Dermis microvascular lymphatic vessel endothelial cell (primary cell): Measurements from ENCODE around the gene PTCH1. TPM values are rescaled to one million over a fixed set of nuclear protein-coding genes. Genes with fewer than 3 reads are reported as not detected.

ENCODE experiments used
- DNase-seq, 2 donors: peaks; one replicate each; pipeline versions ENCODE4 v3.0.0 to v3.0.0-alpha.2; 2010; ENCODE audit warnings: low read depth in 2 of 2
- total RNA-seq: library from RNA; depleted of rRNA; stranded (reverse); fragments of >200 nt; gene quantifications from 2 replicates; pipeline ENCODE4 v1.2.1, GENCODE V29; 2014

The PTCH1 gene
- 2.6 and 3.3 TPM in 2 replicates for total RNA-seq

- peak in 1 of 2 donors; percentile 51 for DNase-seq
Observed at GRCh38 chr9:95516734-95517558, at the start of gene PTCH1. Gene PTCH1 (minus strand): TSS chr9:95516971.

- DNase-seq: no peak
Observed at GRCh38 chr9:95565982-95566381, 49.2 kb upstream of the PTCH1 start.

- no peak for DNase-seq
Observed at GRCh38 chr9:95561913-95562312, 45.1 kb upstream of the PTCH1 start.

GRCh38 chr9:95557142-95557541, 40.4 kb upstream of the PTCH1 start:
- DNase-seq: no peak

GRCh38 chr9:95556521-95556920, 39.8 kb upstream of the PTCH1 start:
- DNase-seq: no peak

GRCh38 chr9:95552814-95553546, 36.2 kb upstream of the PTCH1 start:
- DNase-seq: peak; percentile 38 to 68

GRCh38 chr9:95552255-95552654, 35.5 kb upstream of the PTCH1 start:
- no peak for DNase-seq

GRCh38 chr9:95551406-95551805, 34.6 kb upstream of the PTCH1 start:
- DNase-seq: no peak

GRCh38 chr9:95545831-95546567, 29.2 kb upstream of the PTCH1 start:
- no peak for DNase-seq

GRCh38 chr9:95533996-95534680, 17.4 kb upstream of the PTCH1 start:
- DNase-seq: no peak

- no peak for DNase-seq
Observed at GRCh38 chr9:95529910-95530309, 13.1 kb upstream of the PTCH1 start.

GRCh38 chr9:95528908-95529502, 12.2 kb upstream of the PTCH1 start:
- DNase-seq: no peak

GRCh38 chr9:95522871-95523370, 6.2 kb upstream of the PTCH1 start:
- DNase-seq: no peak

- no peak for DNase-seq
Observed at GRCh38 chr9:95521699-95522098, 4.9 kb upstream of the PTCH1 start.

GRCh38 chr9:95517559-95518425, 1.0 kb upstream of the PTCH1 start:
- no peak for DNase-seq

GRCh38 chr9:95516221-95516733, 494 bp downstream of the PTCH1 start:
- DNase-seq: peak in 1 of 2 donors; percentile 24

- peak in 1 of 2 donors; percentile 37 for DNase-seq
Observed at GRCh38 chr9:95515272-95516113, 1.3 kb downstream of the PTCH1 start.

- no peak for DNase-seq
Observed at GRCh38 chr9:95514342-95514741, 2.4 kb downstream of the PTCH1 start.

- DNase-seq: no peak
Observed at GRCh38 chr9:95513711-95514110, 3.1 kb downstream of the PTCH1 start.
